ENCODE results near the gene CYP26C1. TPM values are rescaled to one million over a fixed set of nuclear protein-coding genes. Genes with fewer than 3 reads are reported as not detected.

CYP26C1 gene, protein sequence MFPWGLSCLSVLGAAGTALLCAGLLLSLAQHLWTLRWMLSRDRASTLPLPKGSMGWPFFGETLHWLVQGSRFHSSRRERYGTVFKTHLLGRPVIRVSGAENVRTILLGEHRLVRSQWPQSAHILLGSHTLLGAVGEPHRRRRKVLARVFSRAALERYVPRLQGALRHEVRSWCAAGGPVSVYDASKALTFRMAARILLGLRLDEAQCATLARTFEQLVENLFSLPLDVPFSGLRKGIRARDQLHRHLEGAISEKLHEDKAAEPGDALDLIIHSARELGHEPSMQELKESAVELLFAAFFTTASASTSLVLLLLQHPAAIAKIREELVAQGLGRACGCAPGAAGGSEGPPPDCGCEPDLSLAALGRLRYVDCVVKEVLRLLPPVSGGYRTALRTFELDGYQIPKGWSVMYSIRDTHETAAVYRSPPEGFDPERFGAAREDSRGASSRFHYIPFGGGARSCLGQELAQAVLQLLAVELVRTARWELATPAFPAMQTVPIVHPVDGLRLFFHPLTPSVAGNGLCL
- under 1 TPM in 2 of 3 donors, not detected in 1; 0.09 to 0.14 TPM for total RNA-seq
- long read RNA-seq, donor 1 = 0 reads
- long read RNA-seq, donor 2 = 0 reads

DNA sequence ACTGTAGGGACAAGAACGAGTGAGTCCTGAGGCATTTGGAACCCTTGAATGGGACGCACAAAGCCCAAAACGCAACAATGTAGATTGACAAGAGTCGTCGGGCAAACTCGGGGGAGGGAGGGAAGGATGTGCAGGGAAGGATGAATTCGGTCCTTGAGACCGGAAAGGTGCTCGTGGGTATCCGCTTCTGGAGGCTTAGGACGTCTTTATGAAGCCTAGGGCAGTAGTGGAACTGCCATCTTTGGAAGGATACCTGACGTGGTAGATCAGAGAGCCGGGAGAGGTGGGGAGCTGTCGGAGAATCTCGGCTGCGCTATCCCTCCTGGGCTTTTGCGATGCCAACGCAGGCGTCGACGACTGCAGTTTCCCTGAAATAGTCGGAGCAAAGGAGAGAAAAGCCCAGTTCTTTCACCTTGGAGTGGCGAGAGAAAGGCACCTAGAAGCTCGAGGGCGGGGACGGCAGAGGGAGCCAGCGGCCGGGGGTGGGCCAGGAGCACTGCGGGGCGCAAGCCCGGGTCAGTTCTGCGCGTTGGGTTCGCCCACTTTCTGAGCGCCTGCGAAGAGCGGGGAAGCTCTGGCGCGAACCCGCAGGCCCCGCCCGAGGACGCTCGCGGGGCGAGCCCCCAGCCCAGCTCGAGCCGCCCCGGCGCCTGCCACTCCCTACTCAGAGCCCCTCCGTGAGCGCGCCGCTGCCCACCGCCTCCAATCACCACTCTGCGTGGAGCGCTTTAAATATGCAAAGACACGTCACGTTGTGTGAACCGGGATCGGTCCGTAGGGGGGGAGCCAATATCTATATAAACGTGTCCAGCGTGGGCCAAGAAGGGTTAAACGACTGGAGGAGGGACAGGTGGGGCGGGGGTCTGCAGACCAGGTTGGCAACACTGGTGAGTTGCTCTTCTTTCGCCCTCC, at the start of gene CYP26C1:
TSS of gene CYP26C1 (plus strand) at position 824 of the 912 bp plus-strand sequence. CDS start 466 bp downstream, outside the sequence.
- H3K9me3 ChIP-seq = no peaks in the 10 kb centered on the region
- DNase-seq = no peak
- H3K36me3 ChIP-seq (ENCODE audit: low read depth) = no peaks in the 10 kb centered on the region
- no peak for ATAC-seq
- no peak within 1 kb of the TSS for H3K4me3 ChIP-seq
- intact Hi-C loops (cut with DNase I, micrococcal nuclease) = no loop called here
- H3K4me1 ChIP-seq (ENCODE audit: low read depth) = peaks cover 21% of the 10 kb centered on the region
- TF ChIP-seq, protein P1, sequence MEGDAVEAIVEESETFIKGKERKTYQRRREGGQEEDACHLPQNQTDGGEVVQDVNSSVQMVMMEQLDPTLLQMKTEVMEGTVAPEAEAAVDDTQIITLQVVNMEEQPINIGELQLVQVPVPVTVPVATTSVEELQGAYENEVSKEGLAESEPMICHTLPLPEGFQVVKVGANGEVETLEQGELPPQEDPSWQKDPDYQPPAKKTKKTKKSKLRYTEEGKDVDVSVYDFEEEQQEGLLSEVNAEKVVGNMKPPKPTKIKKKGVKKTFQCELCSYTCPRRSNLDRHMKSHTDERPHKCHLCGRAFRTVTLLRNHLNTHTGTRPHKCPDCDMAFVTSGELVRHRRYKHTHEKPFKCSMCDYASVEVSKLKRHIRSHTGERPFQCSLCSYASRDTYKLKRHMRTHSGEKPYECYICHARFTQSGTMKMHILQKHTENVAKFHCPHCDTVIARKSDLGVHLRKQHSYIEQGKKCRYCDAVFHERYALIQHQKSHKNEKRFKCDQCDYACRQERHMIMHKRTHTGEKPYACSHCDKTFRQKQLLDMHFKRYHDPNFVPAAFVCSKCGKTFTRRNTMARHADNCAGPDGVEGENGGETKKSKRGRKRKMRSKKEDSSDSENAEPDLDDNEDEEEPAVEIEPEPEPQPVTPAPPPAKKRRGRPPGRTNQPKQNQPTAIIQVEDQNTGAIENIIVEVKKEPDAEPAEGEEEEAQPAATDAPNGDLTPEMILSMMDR (IDR thresholded peaks at IDR 0.05) = no peak

DNA sequence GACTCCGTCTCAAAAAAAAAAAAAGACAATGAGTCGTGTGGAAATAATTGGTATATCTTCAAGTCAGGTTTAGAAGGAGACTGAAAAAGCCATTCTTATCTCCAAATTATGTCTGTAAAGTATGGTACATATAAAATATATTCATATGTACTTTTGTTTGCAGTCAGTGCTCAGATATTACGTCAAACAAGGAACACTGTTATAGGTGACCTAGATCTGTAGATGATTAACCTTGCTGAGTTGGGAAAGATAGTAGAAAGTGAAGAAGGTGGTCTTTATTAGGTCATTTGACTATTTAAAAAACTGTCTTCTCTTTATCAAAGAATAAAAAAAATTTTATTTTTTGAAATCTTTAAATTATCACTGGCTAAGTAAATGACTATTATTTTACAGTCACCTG, 44.9 kb upstream of the CYP26C1 start:
- DNase-seq (no peak), ATAC-seq (peak; percentile 75)
- TF ChIP-seq, protein P1 (IDR thresholded peaks at IDR 0.05) = no peak
- no peaks in the 10 kb centered on the region for H3K36me3 ChIP-seq (ENCODE audit: low read depth)
- no peak overlapping the region for H3K4me3 ChIP-seq
- no peaks in the 10 kb centered on the region for H3K4me1 ChIP-seq (ENCODE audit: low read depth)
- intact Hi-C loops (cut with DNase I, micrococcal nuclease) = no loop called here
- no peaks in the 10 kb centered on the region for H3K9me3 ChIP-seq

DNA sequence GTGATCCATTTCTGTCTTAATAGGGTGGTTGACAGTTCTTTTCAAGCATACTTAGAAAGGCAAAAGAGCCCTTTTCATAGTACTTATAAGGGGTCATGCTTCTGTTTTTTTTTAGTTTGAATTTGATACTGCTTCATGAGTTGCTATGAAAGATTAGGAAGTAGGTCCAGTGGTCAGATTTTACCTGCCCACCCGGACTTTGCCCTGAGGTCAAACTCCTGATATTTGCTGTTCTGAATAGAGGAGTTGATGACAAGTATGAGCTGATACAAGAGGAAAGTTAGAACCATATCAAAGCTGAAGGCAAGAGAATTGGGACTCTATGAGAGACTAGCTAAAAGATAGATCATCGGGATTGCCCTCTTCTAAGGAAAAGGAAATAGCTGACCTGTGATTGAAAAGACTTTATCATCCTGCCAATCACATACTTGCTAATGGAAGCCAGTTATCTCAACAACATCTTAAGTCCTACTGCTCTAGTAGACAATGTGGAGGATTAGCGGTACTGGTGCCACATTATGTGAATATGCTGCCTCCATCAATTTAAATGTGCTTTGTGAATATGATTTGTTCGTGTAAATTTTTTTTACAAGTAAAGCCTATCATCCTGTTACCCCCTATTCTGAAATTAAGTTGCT, 37.5 kb upstream of the CYP26C1 start:
- Histone ChIP-seq H3K4me3 (no peak overlapping the region), H3K4me1 (ENCODE audit: low read depth) (no peaks in the 10 kb centered on the region), H3K9me3 (no peaks in the 10 kb centered on the region), H3K36me3 (ENCODE audit: low read depth) (no peaks in the 10 kb centered on the region)
- intact Hi-C loops (cut with DNase I, micrococcal nuclease) = no loop called here
- TF ChIP-seq, protein P1 (IDR thresholded peaks at IDR 0.05) = no peak
- no peak for ATAC-seq
- DNase-seq = no peak

DNA sequence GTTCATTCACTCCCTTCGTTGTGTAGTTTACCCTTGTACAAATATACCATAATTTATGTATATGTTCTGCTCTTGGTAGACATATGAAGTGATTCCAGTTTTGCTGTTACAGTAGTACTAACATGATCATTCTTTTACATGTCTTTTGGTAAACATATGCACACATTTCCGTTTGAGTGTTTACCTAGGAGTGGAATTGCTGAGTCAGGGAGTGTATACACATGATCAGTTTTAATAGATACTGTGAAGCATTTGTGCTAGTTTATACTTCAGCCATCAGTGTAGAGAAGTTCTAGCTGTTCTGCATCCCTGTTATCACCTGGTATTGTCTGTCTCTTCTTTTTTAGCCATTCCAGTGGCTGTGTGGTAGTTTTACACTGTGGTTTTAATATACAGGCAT, 34.5 kb upstream of the CYP26C1 start:
- no peak overlapping the region for H3K4me3 ChIP-seq
- no peak for DNase-seq
- H3K4me1 ChIP-seq (ENCODE audit: low read depth) = no peaks in the 10 kb centered on the region
- intact Hi-C loops (cut with DNase I, micrococcal nuclease) = no loop called here
- no peaks in the 10 kb centered on the region for H3K36me3 ChIP-seq (ENCODE audit: low read depth)
- no peaks in the 10 kb centered on the region for H3K9me3 ChIP-seq
- TF ChIP-seq, protein P1 (IDR thresholded peaks at IDR 0.05) = no peak
- ATAC-seq = peak; percentile 50

DNA sequence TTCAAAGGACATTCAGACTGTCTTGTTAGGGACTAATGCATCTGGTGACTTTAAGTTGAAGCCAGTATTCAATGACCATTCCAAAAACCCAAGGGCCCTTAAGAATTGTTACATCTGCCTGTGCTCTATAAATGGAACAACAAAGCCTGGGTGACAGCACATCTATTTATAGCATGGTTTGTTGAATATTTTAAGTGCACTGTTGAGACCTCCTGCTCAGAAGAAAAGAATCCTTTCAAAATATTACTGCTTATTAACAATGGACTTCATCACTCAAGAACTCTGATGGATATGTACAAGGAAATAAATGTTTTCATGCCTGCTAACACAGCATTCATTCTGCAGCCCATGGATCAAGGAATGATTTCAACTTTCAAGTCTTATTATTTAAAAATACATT, 33.1 kb upstream of the CYP26C1 start:
- DNase-seq = no peak
- TF ChIP-seq, protein P1 (IDR thresholded peaks at IDR 0.05) = no peak
- H3K9me3 ChIP-seq = no peaks in the 10 kb centered on the region
- H3K4me1 ChIP-seq (ENCODE audit: low read depth) = peaks cover 2% of the 10 kb centered on the region
- ATAC-seq = no peak
- no peaks in the 10 kb centered on the region for H3K36me3 ChIP-seq (ENCODE audit: low read depth)
- intact Hi-C loops (cut with DNase I, micrococcal nuclease) = no loop called here
- H3K4me3 ChIP-seq = no peak overlapping the region

Measured in mucosa of descending colon (tissue), 3 donors.